BE2C (cell line): ENCODE measurements around the gene ADAMTS4.

Experiments
- DNase-seq: peaks from one replicate; pipeline ENCODE4 v3.0.0-alpha.2; 2020
- H3K27me3 ChIP-seq: fragments of 250-450 bp; sonication (Bioruptor Pico); 2 replicates; pipeline ENCODE4 v1.5.1; 2020; ENCODE audit warnings: mild to moderate bottlenecking
- H3K36me3 ChIP-seq: fragments of 250-450 bp; sonication (Bioruptor Pico); 2 replicates; pipeline ENCODE4 v1.5.1; 2020; ENCODE audit warnings: mild to moderate bottlenecking
- H3K4me1 ChIP-seq: fragments of 250-450 bp; sonication (Bioruptor Pico); 2 replicates; pipeline ENCODE4 v1.5.1; 2020
- H3K4me3 ChIP-seq: 2 replicates; pipeline ENCODE4 v1.5.1; 2011; ENCODE audit warnings: low read depth, low read length
- H3K9me3 ChIP-seq: fragments of 250-450 bp; sonication (Bioruptor Pico); 2 replicates; pipeline ENCODE4 v1.5.1; 2020
- CTCF ChIP-seq: IDR thresholded peaks from 2 replicates; pipeline ENCODE4 v1.5.1; 2012; ENCODE audit warnings: mild to moderate bottlenecking, low read depth, low read length

ADAMTS4 gene

GRCh38 chr1:161172776-161173376 is 26.0 kb downstream of the ADAMTS4 start:
- no peaks in the 10 kb centered on the region; the same call in 1 of the 2 replicates for H3K4me1 ChIP-seq
- no peaks in the 10 kb centered on the region for H3K27me3 ChIP-seq
- peaks cover 49% of the 10 kb centered on the region for H3K36me3 ChIP-seq
- H3K9me3 ChIP-seq, result no peaks in the 10 kb centered on the region
- no peak for DNase-seq
- no peak overlapping the region for H3K4me3 ChIP-seq
- no peak for TF ChIP-seq CTCF

GRCh38 chr1:161172349-161172748 is 26.5 kb downstream of the ADAMTS4 start:
- H3K36me3 ChIP-seq, result peaks cover 49% of the 10 kb centered on the region

GRCh38 chr1:161171696-161172095 is 27.2 kb downstream of the ADAMTS4 start:
- no peak for TF ChIP-seq CTCF
- H3K36me3 ChIP-seq, result peaks cover 49% of the 10 kb centered on the region
- DNase-seq, result no peak
- no peaks in the 10 kb centered on the region for H3K4me1 ChIP-seq
- no peaks in the 10 kb centered on the region for H3K9me3 ChIP-seq
- no peaks in the 10 kb centered on the region for H3K27me3 ChIP-seq
- no peak overlapping the region for H3K4me3 ChIP-seq

More at GRCh38 chr1:161172349-161172748, 26.5 kb downstream of the ADAMTS4 start:
- Histone ChIP-seq H3K4me3 (no peak overlapping the region), H3K9me3 (no peaks in the 10 kb centered on the region), H3K27me3 (no peaks in the 10 kb centered on the region), H3K4me1 (no peaks in the 10 kb centered on the region)
- no peak for DNase-seq
- no peak for TF ChIP-seq CTCF

- H3K36me3 ChIP-seq, result peaks cover 49% of the 10 kb centered on the region
- no peak for DNase-seq
These were observed 27.7 kb downstream of the ADAMTS4 start for GRCh38 chr1:161171191-161171590.

GRCh38 chr1:161168906-161169305 is 29.9 kb downstream of the ADAMTS4 start:
- Histone ChIP-seq H3K4me1 (no peaks in the 10 kb centered on the region), H3K36me3 (peaks cover 35% of the 10 kb centered on the region), H3K27me3 (no peaks in the 10 kb centered on the region), H3K9me3 (no peaks in the 10 kb centered on the region), H3K4me3 (no peak overlapping the region)
- TF ChIP-seq CTCF, result no peak
- DNase-seq, result no peak

More at GRCh38 chr1:161171191-161171590, 27.7 kb downstream of the ADAMTS4 start:
- Histone ChIP-seq H3K9me3 (no peaks in the 10 kb centered on the region), H3K27me3 (no peaks in the 10 kb centered on the region), H3K4me1 (no peaks in the 10 kb centered on the region), H3K4me3 (no peak overlapping the region)
- TF ChIP-seq CTCF, result peak; percentile 31; the same call in 1 of the 2 replicates

- no peaks in the 10 kb centered on the region for H3K27me3 ChIP-seq
- H3K4me1 ChIP-seq, result no peaks in the 10 kb centered on the region
- H3K36me3 ChIP-seq, result peaks cover 16% of the 10 kb centered on the region
- H3K4me3 ChIP-seq, result peak overlapping the region; percentile 84
- no peak for TF ChIP-seq CTCF
- no peaks in the 10 kb centered on the region for H3K9me3 ChIP-seq
- DNase-seq, result peak; percentile 48
These were observed 31.9 kb downstream of the ADAMTS4 start for GRCh38 chr1:161166669-161167548.
